Smooth muscle cell (in vitro differentiated cells): ENCODE results near the gene PLEKHM1. TPM values are rescaled to one million over a fixed set of nuclear protein-coding genes. Genes with fewer than 3 reads are reported as not detected.

ENCODE experiments used
- DNase-seq: peaks from one replicate; lab custom pipeline; 2025; ENCODE audit not compliant: unreplicated experiment; lab: John Stamatoyannopoulos, UW
- H2AFZ ChIP-seq: fragments of 200-600 bp; sonication (generic); 2 replicates; pipeline ENCODE4 v1.6.0; 2016; ENCODE audit warnings: antibody characterized with exemption, low read depth, mild to moderate bottlenecking
- H3F3A ChIP-seq: fragments of 200-600 bp; sonication (generic); 2 replicates; pipeline ENCODE4 v1.6.0; 2017; ENCODE audit warnings: antibody characterized with exemption, low read depth
- H3K27ac ChIP-seq: fragments of 200-600 bp; sonication (generic); 2 replicates; pipeline ENCODE4 v1.5.1; 2016; ENCODE audit warnings: low read depth, mild to moderate bottlenecking
- H3K27me3 ChIP-seq: fragments of 200-600 bp; sonication (generic); 2 replicates; pipeline ENCODE4 v1.6.1; 2016; ENCODE audit warnings: low read depth, mild to moderate bottlenecking
- H3K36me3 ChIP-seq: fragments of 200-600 bp; sonication (generic); 2 replicates; pipeline ENCODE4 v1.5.1; 2016; ENCODE audit warnings: low read depth
- H3K4me1 ChIP-seq: fragments of 200-600 bp; sonication (generic); 2 replicates; pipeline ENCODE4 v1.5.1; 2016; ENCODE audit warnings: low read depth
- H3K4me2 ChIP-seq: fragments of 200-600 bp; sonication (generic); 2 replicates; pipeline ENCODE4 v1.6.0; 2016; ENCODE audit warnings: mild to moderate bottlenecking
- H3K4me3 ChIP-seq: fragments of 200-600 bp; sonication (generic); 2 replicates; pipeline ENCODE4 v1.5.1; 2016; ENCODE audit warnings: mild to moderate bottlenecking
- H3K79me2 ChIP-seq: fragments of 200-600 bp; sonication (generic); 2 replicates; pipeline ENCODE4 v1.6.0; 2016; ENCODE audit warnings: low read depth, mild to moderate bottlenecking
- H3K9ac ChIP-seq: fragments of 200-600 bp; sonication (generic); 2 replicates; pipeline ENCODE4 v1.6.0; 2016; ENCODE audit warnings: low read depth
- H3K9me3 ChIP-seq: fragments of 200-600 bp; sonication (generic); replicated peaks from 2 replicates; pipeline ENCODE4 v1.5.1; 2016; ENCODE audit warnings: low read depth
- H4K20me1 ChIP-seq: fragments of 200-600 bp; sonication (generic); 2 replicates; pipeline ENCODE4 v1.6.0; 2016; ENCODE audit warnings: low read depth
- CTCF ChIP-seq: fragments of 200-600 bp; sonication (generic); IDR thresholded peaks from 2 replicates; pipeline ENCODE4 v1.5.1; 2017; ENCODE audit warnings: borderline replicate concordance, mild to moderate bottlenecking, antibody characterized with exemption; ENCODE audit not compliant: insufficient read depth, poor library complexity, severe bottlenecking
- WGBS: methylation state at CpG from one replicate; pipeline ENCODE4 v1.1.7; 2016; ENCODE audit warnings: low lambda C conversion rate; 5-methylcytosine and 5-hydroxymethylcytosine counted together
- polyA plus RNA-seq: library from polyadenylated mRNA; unstranded; fragments of >200 nt; fragmentation: Nextera tagmentation; extraction: Ambion mirVana; gene quantifications from 2 replicates; pipeline ENCODE4 v1.2.1, GENCODE V29; 2016
- small RNA-seq: library from RNA; depleted of rRNA; stranded (forward); fragments of <200 nt; gene quantifications from one replicate; pipeline ENCODE3, GENCODE V24; 2014
- total RNA-seq: library from RNA; depleted of rRNA; stranded (reverse); fragments of >200 nt; gene quantifications from 2 replicates; pipeline ENCODE4 v1.2.3, GENCODE V29; 2014

The PLEKHM1 gene
- total and polyA plus RNA-seq, 2 experiments from 2014 or later = 8.7 to 15.1 TPM

- H3K9me3 ChIP-seq = no peaks in the 10 kb centered on the region
- no peak overlapping the region for H3K4me2 ChIP-seq
- no peaks in the 10 kb centered on the region for H3K36me3 ChIP-seq
- H3K27ac ChIP-seq = no peak overlapping the region
- WGBS = 88% methylated on average over 3 of the region's 3 CpGs
- no peaks in the 10 kb centered on the region for H4K20me1 ChIP-seq
- no peak for DNase-seq
- H3K79me2 ChIP-seq = no peaks in the 10 kb centered on the region
- H3K27me3 ChIP-seq = no peaks in the 10 kb centered on the region
- no peak overlapping the region for H3K9ac ChIP-seq
- H3K4me1 ChIP-seq = no peaks in the 10 kb centered on the region
- H3K4me3 ChIP-seq = no peak overlapping the region
- no peak for TF ChIP-seq CTCF
- H3F3A ChIP-seq = no peaks in the 10 kb centered on the region
- H2AFZ ChIP-seq = no peak overlapping the region
Measured at GRCh38 chr17:45387739-45388138, 102.8 kb downstream of the PLEKHM1 start.

GRCh38 chr17:45386178-45386577 is 104.3 kb downstream of the PLEKHM1 start:
- 88% methylated on average over 4 of the region's 4 CpGs for WGBS

More at GRCh38 chr17:45386178-45386577, 104.3 kb downstream of the PLEKHM1 start:
- Histone ChIP-seq H3K9ac (no peak overlapping the region), H3K27me3 (no peaks in the 10 kb centered on the region), H4K20me1 (no peaks in the 10 kb centered on the region), H3K4me1 (no peaks in the 10 kb centered on the region), H3K4me2 (no peak overlapping the region), H2AFZ (no peak overlapping the region), H3F3A (no peaks in the 10 kb centered on the region), H3K4me3 (no peak overlapping the region), H3K27ac (no peak overlapping the region), H3K79me2 (no peaks in the 10 kb centered on the region), H3K36me3 (no peaks in the 10 kb centered on the region), H3K9me3 (no peaks in the 10 kb centered on the region)
- TF ChIP-seq CTCF = no peak
- DNase-seq = no peak

Small RNAs within 50 kb of the gene (small RNA-seq; reads per million reads assigned to genes)
- not detected for gene RF00017

Other genes with a start within 250 kb of the PLEKHM1 start
- gene SPATA32, start 228.6 kb downstream of the PLEKHM1 start, total RNA-seq = not detected in 2 replicates
- gene SPATA32, start 228.6 kb downstream of the PLEKHM1 start, polyA plus RNA-seq = 0.27 TPM in 1 of 2 replicates, not detected in the other
- gene MAP3K14, start 173.7 kb downstream of the PLEKHM1 start, total RNA-seq = 1.5 and 1.7 TPM in 2 replicates
- 1.8 and 2.7 TPM in 2 replicates for gene MAP3K14, start 173.7 kb downstream of the PLEKHM1 start, polyA plus RNA-seq
- gene ARHGAP27, start 57.9 kb downstream of the PLEKHM1 start, total RNA-seq = 3.0 and 3.6 TPM in 2 replicates
- 3.7 and 9.0 TPM in 2 replicates for gene ARHGAP27, start 57.9 kb downstream of the PLEKHM1 start, polyA plus RNA-seq